Ishikawa (cell line): ENCODE measurements around the gene ACTN4.

ENCODE experiments used
- CREB1 ChIP-seq: IDR thresholded peaks from 2 replicates; pipeline ENCODE4 v1.6.1; 2012; ENCODE audit warnings: low read depth
- NFIC ChIP-seq: IDR thresholded peaks from 2 replicates; pipeline ENCODE4 v1.6.1; 2012
- RAD21 ChIP-seq: IDR thresholded peaks from 2 replicates; pipeline ENCODE4 v1.6.1; 2012; ENCODE audit warnings: low read depth

- no peak for TF ChIP-seq RAD21
- no peak for TF ChIP-seq CREB1
- no peak for TF ChIP-seq NFIC
These were observed 19.4 kb downstream of the ACTN4 start for GRCh38 chr19:38666663-38667511.
